GM21576 (cell line): ENCODE measurements around the gene AHRR.

Experiments used
- ATAC-seq: cut with Tn5 transposase; IDR thresholded peaks from one replicate; pipeline ENCODE4 v1.9.1; 2021; ENCODE audit warnings: mild to moderate bottlenecking, moderate library complexity; ENCODE audit not compliant: unreplicated experiment

The AHRR gene

GRCh38 chr5:318931-319601 lies 2.4 kb upstream of the AHRR start:
- no peak for ATAC-seq

- ATAC-seq: no peak
Measured at GRCh38 chr5:320524-321229, 837 bp upstream of the AHRR start.

GRCh38 chr5:321726-322251 lies 275 bp downstream of the AHRR start:
- ATAC-seq: no peak

GRCh38 chr5:322281-322941 lies 897 bp downstream of the AHRR start:
- ATAC-seq: no peak

- ATAC-seq: no peak
Measured at GRCh38 chr5:322942-323879, 1.7 kb downstream of the AHRR start.

GRCh38 chr5:324736-325612 lies 3.5 kb downstream of the AHRR start:
- no peak for ATAC-seq

- no peak for ATAC-seq
Measured at GRCh38 chr5:326109-326508, 4.6 kb downstream of the AHRR start.

GRCh38 chr5:329121-329735 lies 7.7 kb downstream of the AHRR start:
- ATAC-seq: no peak

GRCh38 chr5:329768-330167 lies 8.3 kb downstream of the AHRR start:
- no peak for ATAC-seq

GRCh38 chr5:332843-333242 lies 11.3 kb downstream of the AHRR start:
- ATAC-seq: no peak

- ATAC-seq: no peak
Measured at GRCh38 chr5:333945-334344, 12.4 kb downstream of the AHRR start.

GRCh38 chr5:334903-335739 lies 13.6 kb downstream of the AHRR start:
- ATAC-seq: no peak

- ATAC-seq: no peak
Measured at GRCh38 chr5:335740-336038, 14.2 kb downstream of the AHRR start.

GRCh38 chr5:337563-338130 lies 16.1 kb downstream of the AHRR start:
- no peak for ATAC-seq

GRCh38 chr5:342501-343460 lies 21.3 kb downstream of the AHRR start:
- no peak for ATAC-seq

GRCh38 chr5:343461-344401 lies 22.2 kb downstream of the AHRR start:
- ATAC-seq: no peak
